ENCODE measurements around the gene NPL.

- TF ChIP-seq CTCF (tag by site-specific recombination; IDR thresholded peaks at IDR 0.05) (no peak), REST (tag by site-specific recombination; IDR thresholded peaks at IDR 0.05) (no peak), ZNF645 (tag by site-specific recombination; IDR thresholded peaks at IDR 0.05) (no peak), ZNF416 (tag by site-specific recombination; IDR thresholded peaks at IDR 0.05) (no peak), ZNF768 (tag by site-specific recombination; IDR thresholded peaks at IDR 0.05) (no peak)
Observed at GRCh38 chr1:182848736-182849135, 59.2 kb downstream of the NPL start.

Data from HEK293 (cell line).